Adrenal gland (tissue), 5 donors: ENCODE measurements around the gene GRIA4.

Source experiments
- POLR2A ChIP-seq, 2 donors: fragments of 450-650 bp; IDR thresholded peaks; one replicate each; pipeline ENCODE4 v1.6.1; 2017; ENCODE audit warnings: antibody characterized with exemption in 2 of 2, mild to moderate bottlenecking in 2 of 2, moderate library complexity in 1 of 2
- TF ChIP-seq, protein P1 (sequence below), 6 experiments: fragments of 450-650 bp in 4 of 6; fragments of 200-600 bp in 2 of 6; sonication (generic) in 1 of 6; IDR thresholded peaks; 1 replicate in 5 of 6; 2 replicates in 1 of 6; pipeline versions ENCODE4 v1.5.1 to v1.8.0; 2016 to 2021; ENCODE audit warnings: antibody characterized with exemption in 6 of 6, mild to moderate bottlenecking in 2 of 6, moderate library complexity in 1 of 6
- donor health status: DM: no; HTN: no; CAD: no.

DNA sequence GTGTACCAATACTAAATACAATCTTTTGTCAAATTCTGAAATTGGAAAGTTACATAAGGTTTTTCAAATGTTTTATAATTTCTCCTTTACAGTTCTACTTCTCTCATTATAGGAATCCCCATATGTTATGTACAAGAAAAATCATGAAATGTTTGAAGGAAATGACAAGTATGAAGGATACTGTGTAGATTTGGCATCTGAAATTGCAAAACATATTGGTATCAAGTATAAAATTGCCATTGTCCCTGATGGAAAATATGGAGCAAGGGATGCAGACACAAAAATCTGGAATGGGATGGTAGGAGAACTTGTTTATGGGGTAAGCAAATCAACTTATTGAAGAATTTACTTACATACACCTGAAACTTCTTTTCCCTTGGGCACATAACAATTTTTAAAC, 308.7 kb downstream of the GRIA4 start:
- TF ChIP-seq, protein P1, sequence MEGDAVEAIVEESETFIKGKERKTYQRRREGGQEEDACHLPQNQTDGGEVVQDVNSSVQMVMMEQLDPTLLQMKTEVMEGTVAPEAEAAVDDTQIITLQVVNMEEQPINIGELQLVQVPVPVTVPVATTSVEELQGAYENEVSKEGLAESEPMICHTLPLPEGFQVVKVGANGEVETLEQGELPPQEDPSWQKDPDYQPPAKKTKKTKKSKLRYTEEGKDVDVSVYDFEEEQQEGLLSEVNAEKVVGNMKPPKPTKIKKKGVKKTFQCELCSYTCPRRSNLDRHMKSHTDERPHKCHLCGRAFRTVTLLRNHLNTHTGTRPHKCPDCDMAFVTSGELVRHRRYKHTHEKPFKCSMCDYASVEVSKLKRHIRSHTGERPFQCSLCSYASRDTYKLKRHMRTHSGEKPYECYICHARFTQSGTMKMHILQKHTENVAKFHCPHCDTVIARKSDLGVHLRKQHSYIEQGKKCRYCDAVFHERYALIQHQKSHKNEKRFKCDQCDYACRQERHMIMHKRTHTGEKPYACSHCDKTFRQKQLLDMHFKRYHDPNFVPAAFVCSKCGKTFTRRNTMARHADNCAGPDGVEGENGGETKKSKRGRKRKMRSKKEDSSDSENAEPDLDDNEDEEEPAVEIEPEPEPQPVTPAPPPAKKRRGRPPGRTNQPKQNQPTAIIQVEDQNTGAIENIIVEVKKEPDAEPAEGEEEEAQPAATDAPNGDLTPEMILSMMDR (IDR thresholded peaks at IDR 0.05), result no peak
- TF ChIP-seq POLR2A (IDR thresholded peaks at IDR 0.05), result no peak
